ENCODE results near the gene ZC3H7A.
"Not testable (repeated sequence)": the region's sequence is repeated elsewhere in the genome, so short reads cannot be mapped to it uniquely, and the experiment has no call there.

The ZC3H7A gene

DNA sequence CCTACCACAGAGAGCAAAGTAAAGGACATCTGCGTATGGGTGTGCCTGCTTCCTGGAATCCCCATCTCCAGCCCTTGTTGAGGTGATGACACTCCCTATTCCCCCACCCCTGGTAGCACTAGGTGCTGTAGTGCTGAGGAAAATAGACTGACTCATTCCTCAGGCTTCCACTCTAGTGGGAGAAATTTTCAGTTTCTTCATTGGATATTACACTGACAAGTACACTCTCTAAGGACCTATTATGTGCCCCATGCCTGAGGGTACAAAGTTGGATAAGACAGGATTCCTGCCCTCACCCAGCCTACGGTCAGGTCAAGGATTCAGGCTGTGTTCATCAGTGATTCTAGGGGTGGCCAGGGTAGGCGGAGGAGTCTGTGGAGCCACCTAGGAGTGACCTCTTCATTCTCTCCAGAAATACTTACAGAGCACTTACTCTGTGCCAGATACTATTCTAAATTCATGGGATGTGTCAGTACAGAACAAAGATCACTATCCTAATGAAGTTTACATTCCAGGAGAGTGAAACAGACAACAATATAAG is 4.5 kb upstream of the ZC3H7A start:
- DNase-seq (ENCODE audit: low read depth in 2 of 2), result no peak

DNA sequence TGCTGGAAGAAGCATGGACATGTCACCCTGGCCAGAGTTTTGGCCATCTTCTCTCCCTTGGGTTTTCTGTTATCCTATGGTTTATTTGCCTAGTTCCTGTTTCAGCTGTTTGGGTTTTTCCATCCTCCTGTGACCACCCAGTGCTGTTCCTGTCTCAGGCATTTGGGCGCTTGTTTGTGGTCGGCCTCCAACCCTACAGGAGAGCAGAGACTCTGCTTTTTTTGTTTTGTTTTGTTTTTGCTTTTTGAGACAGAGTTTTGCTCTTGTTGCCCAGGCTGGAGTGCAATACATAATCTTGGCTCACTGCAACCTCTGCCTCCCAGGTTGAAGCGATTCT is 3.3 kb upstream of the ZC3H7A start:
- no peak for DNase-seq (ENCODE audit: low read depth in 2 of 2)

DNA sequence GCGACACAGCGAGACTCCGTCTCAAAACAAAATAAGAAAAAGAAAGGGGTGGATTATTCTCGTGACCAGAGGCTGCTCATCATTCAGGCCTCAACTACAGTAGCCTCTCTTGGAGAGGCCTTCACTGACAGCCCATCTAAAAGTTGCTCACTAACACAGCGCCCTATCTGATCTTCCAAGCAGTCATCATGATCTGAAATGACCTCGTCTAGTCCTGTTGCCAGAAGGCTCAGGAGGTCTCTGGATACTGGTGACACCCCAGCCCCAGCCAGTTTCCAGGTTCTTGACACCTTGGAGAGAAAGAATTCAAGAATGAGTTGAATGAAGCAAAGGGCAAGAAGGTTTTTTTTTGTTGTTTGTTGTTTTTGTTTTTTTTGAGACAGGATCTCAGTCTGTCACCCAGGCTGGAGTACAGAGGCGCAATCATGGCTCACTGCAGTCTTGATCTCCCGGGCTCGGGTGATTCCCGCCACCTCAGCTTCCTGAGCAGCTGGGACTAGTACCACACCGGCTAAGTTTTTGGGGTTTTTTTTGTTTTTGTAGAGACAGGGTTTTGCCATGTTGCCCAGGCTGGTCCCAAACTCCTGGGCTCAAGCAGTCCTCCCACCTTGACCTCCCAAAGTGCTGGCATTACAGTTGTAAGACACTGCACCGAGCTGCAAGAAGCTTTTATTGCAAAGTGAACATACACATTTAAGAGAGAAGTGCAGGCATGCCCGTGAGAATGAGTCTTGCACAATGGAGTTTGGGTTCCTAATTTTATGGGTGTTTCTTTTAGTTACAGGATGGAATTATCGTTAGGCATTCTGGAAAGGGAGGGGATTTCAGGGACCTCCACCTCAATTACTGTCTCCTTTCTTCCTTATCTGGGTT is 2.7 kb upstream of the ZC3H7A start:
- no peak for DNase-seq (ENCODE audit: low read depth in 2 of 2)

DNA sequence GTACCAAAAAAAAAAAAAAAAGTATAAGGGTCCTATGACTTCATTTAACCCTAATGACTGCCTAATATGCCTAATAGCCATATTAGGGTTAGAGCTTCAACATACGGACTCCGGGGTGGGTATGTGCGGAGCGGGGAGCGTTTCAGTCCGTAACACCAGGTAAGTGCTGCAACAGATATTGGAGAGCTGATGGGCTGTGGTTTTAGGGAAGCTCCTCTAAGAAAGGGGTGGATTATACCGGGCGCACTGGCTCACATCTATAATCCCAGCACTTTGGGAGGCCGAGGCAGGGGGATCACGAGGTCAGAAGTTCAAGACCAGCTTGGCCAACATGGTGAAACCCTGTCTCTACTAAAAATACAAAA is 1.9 kb upstream of the ZC3H7A start:
- no peak for DNase-seq (ENCODE audit: low read depth in 2 of 2)

DNA sequence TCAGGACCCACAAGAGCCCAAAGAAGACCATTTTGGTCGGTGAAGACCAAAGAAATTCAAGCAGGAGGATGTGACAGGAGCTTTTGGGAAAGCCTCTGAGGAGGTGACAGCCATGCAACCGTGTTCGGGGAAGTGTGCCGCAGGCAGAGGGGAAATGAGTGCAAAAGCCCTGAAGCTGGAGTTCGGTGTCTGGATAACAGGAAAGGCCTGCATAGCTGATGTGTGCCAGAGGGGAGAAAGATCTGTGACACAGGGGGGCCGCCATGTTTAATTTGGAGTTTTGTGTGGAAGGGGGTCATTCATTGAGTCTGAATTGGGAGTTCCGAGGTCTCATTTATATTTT is 870 bp upstream of the ZC3H7A start:
- no peak for DNase-seq (ENCODE audit: low read depth in 2 of 2)

DNA sequence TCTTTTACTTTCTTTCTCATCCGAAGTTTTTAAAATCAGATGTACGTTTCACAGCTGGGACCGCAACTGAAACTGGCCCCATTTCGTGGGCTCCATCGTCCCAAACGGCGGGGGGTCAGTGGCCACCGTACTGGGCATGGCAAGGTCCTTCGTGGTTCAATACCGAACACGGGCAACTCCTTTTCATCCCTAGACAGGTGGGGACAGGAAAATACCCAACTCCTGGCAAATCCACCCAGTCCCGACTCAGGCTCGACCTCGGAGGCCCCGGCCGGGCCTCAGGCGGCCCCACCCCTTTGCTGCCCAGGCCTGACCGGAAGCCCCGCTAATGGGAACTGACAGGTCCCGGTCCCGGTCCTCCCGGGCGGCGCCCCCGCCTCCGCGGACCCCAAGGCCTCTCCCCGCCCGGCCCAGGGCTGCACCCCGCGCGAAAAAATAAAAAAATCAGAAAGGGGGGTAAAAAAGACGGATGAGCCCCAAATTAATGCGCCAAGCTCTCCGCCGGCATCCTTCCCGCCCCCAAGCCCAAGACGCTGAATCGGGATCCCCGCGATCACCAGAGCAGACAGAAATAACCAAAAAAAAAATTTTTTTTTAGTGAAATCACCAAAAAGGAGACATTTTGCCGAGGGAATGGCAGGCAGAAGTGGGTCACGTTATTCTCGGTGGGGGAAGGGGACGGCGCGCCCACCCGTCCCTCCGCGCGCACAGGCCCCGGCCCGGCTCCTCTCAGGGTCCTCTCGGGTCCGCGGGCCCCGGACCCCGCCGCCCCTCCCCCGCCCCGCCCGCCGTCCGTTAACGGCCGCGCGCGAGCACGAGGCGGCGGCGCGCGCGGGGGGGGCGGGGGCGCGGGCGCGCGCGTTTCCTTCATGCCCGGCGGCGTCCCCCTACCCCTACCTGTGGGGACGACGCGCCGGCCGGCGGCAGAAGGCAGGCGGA is 562 bp downstream of the ZC3H7A start:
- no peak for DNase-seq (ENCODE audit: low read depth in 2 of 2)

DNA sequence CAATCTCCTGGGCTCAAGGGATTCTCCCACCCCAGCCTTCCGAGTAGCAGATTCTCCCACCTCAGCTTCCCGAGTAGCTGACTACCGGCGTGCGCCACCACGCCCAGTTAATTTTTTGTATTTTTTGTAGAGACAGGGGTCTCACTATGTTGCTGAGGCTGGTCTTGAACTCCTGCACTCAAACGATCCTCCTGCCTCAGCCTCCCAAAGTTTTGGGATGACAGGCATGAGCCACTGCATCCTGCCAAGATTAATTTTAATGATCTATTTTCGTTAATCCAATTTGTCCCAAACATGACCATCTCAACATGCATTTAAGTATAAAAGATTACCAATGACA is 1.2 kb downstream of the ZC3H7A start:
- DNase-seq (ENCODE audit: low read depth in 2 of 2), result no peak

DNA sequence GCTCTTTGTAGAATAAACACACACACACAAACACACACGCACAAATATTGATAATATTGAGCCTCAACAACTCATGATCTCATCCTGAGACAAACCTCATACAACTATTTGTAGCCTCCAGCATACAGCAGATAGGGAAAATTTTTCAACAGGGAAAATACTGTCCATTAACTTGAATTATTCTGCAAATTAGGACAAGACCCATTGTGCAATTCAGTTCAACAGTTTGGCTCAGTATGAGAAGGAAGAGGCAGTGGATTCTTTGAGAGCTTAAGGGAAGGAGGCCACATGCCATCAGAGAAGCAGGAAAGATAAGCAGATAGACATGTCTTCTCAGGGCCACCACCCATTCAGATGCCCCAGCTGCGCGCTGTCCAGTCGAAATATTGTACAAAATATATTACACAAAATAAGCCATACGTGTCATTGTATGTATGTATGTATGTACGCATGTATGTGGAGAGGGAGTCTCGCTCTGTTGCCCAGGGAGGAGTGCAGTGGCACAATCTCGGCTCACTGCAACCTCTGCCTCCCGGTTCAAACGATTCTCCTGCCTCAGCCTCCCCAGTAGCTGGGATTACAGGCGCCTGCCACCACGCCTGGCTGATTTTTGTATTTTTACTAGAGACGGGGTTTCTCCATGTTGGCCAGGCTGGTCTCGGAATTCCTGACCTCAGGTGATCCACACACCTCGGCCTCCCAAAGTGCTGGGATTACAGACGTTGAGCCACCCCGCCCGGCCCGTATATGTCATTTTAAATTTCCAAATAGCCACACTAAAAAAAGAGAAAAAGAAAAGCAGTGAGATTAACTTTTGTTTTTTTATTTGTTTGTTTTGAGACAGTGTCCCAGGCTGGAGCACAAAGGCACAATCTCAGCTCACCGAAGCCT is 1.8 kb downstream of the ZC3H7A start:
- DNase-seq (ENCODE audit: low read depth in 2 of 2), result no peak

DNA sequence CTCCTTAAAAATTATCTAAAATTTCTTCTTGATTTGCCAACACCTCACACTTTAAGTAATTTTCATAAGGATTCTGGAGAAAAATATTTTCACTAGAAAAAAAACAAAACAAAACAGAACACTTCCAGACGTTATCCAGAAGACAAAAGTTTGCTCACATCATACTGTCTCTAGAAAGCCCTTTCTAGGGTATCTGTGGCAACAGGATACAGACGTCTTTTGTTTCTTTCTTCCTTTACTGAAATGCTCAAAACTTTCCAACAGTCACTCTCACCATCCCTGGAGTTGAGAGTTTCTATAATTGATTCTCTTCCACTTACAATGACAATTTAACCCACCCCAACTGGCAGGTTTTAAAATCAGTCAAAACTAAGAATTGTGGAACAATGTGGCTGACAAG is 2.6 kb downstream of the ZC3H7A start:
- DNase-seq (ENCODE audit: low read depth in 2 of 2), result no peak

DNA sequence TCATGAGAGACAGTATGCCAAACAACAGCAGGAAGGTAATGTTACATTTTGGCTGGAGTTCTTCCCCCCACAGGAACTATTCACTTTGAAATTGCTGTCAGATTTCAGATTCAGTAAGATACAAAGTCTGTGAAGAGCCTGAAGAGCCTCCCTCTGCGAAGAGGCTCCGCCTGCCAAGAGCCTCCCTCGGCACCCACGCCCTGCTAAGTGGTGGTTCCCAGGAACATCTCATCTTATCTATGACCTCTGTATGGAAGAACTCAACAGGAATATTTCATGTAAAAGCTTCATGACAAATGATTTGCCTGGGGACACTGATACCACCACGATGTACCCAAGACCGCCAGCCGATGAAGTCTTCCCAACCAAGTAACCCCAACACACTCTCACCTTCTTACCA is 3.2 kb downstream of the ZC3H7A start:
- no peak for DNase-seq (ENCODE audit: low read depth in 2 of 2)

DNA sequence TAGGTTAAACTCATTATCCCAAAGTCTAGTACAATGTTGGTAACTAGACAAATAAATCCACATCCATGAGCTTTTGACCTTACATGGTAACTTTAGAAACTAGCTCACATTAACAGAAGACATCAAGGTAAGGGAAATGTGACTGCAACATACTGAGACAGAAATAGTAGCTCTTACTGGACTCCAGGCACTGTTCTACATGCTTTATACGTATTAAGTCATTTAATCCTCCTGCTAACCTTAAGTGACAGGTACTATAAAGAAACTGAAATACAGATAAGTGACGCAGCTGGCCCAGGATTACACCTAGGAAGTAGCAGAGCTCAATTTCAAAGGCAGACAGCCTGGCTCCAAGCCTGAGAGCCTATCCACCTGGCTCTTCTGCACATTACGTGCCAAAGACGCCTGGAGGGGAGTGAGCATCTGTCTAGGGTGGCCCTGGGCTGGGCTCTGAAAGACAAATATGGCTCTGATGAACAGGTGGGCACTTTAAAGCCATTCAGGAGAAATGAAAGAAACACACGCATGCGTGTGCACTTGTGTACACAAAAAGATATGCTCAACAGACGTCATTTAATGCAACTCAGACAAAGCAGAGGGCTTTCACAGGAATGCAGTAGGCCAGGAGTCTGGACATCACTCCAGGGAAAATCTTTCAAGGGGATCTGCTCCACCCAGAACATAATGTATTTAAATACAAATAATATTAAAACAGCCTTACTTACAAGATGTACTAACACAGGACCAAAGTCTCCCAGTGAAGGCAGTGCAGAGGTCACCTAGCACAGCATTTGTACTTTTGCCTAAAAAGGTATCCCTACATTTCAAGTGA is 4.4 kb downstream of the ZC3H7A start:
- no peak for DNase-seq (ENCODE audit: low read depth in 2 of 2)

DNA sequence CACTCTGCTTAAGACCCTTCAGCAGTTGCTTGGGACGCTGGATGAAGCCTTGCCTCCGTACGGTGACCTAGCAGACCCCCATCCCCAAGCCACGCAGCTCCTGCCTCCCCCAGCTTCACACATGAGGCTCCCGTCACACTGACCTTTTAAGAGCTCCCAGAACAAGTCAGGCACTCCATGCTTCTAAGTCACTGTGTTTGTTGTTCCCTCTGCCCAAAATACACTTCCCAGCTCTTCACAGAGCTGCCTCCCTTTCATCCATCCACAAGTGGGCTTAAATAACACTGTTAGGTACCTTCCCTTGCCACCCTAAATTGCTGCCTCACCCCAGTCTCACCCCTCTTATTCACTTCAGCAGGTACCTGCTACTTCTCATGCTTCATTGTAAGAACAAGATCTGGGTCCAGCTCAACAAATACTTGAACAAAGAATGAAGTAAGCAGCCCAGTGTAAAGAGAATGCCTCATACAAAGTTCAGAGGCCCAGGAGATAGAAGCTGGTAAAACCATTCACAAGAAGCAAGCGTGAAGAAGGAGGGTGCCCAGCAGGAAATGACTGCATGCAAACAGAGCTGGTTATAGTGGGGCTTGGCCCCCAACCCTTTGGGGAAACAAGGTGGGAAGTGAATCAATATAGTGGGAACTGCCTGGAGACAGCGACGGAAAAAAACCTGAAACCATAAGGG is 5.8 kb downstream of the ZC3H7A start:
- no peak for DNase-seq (ENCODE audit: low read depth in 2 of 2)

DNA sequence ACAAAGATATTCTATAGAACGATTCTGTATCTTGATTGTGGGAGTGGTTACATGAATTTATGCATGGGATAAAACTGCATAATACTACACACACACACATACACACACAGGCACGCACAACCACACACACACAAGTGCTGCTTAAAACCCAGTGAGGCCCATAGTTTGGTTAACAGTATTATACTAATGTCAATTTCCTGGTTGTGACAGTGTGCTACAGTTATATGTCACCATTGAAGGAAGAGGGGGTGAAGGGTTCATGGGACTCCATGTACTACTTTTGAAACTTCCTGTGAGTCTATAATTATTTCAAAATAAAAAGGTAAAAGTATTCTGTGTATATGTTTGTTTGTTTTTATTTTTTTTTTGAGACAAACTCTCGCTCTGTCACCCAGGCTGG is 8.1 kb downstream of the ZC3H7A start:
- no peak for DNase-seq (ENCODE audit: low read depth in 2 of 2)

DNA sequence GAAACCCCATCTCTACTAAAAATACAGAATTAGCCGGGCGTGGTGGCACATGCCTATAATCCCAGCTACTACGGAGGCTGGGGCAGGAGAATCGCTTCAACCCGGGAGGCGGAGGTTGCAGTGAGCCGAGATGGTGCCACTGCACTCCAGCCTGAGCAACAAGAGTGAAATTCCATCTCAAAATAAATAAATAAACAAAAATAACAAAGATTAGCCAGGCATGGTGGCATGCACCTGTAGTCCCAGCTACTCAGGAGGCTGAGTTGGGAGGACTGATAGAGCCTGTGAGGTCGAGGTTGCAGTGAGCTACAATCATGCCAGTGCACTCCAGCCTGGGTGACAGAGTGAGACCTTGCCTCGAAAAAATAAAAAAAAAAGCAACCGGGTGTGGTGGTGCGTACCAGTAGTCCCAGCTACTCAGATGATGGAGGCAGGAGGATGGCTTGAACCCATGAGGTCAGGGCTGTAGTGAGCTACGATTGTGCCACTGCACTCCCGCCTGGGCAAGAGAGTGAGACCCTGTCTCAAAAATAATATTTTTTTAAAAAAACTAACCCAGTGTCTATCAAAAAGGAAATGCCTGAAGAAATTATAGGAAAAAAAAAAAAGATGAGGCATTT is 12.0 kb downstream of the ZC3H7A start:
- DNase-seq (ENCODE audit: low read depth in 2 of 2), result not testable (repeated sequence)

DNA sequence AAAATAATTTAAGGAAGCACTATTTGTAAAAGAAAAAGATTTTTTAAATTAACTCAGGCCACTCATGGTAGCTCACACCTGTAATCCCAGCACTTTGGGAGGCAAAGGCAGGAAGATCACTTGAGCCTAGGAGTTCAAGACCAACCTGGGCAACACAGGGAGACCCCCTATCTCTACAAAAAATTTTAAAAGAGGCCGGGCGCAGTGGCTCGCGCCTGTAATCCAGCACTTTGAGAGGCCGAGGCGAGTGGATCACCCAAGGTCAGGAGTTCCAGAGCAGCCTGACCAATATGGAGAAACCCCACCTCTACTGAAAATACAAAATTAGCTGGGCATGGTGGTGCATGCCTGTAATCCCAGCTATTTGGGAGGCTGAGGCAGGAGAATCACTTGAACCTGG is 12.7 kb downstream of the ZC3H7A start:
- DNase-seq (ENCODE audit: low read depth in 2 of 2), result not testable (repeated sequence)

DNA sequence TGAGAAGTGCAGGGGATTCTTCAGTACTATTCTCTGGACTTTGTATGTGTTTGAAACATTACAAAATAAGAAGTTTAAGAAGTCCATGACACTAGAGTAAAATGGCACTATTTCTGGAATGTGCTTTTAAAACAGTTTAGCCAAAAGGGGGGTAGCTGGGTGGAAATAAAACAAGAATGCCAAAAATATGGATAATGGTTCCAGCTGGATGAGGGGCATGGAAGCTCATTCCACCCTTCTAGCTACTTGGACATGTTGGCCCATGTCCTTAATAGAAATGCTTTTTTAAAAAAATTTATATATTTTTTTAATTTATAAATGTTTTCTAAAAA is 13.1 kb downstream of the ZC3H7A start:
- DNase-seq (ENCODE audit: low read depth in 2 of 2), result no peak

DNA sequence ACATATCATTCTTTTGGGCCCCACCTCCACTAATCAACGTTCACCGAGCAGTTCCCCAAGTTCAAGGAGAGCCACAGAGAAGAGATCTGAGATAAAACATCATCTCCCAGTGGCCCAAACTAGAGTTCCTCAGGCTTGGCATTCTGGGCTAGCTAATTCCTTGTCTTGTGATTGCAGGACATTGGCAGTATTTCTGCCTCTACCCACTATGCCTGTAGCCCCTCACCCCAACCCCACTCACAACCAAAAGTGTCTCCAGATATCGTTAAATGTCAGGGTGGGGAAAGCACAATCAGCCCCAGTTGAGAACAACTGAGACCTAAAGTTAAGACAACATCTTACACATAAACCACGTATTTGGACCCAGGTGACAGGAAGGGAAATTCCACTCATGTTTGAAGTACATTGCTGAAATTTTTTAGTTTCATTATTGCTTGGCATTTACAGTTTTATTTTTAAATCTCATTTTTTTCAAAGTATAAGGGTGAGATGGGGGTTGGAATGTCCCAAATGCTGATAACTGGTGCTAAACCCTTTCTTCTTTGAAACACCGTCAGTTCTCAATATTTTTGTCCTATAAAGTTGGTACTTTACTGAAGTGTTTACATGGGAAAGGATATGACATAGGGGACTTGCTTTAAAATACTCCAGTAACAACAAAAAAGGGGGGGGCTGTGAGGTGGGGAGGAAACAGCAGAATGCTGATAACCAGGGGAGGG is 13.6 kb downstream of the ZC3H7A start:
- no peak for DNase-seq (ENCODE audit: low read depth in 2 of 2)

DNA sequence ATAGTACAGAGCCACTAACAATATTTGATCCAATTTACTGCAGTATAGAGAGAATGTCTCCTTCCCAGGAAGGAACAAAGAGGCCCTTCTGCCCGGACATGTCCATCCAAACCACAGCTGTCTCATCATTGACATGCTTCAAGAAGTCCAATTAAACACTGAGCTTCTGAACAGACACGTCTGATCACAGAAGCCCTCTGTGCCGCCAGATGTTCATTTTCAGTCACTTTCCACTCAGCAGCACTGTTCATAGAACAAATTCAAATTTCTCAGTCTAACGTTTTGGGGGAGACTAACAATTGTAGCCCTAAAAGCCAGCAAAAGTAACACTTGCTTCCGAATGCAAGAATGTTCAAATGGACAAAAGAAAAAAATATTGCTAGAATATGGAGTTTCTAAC is 15.3 kb downstream of the ZC3H7A start:
- DNase-seq (ENCODE audit: low read depth in 2 of 2), result no peak

DNA sequence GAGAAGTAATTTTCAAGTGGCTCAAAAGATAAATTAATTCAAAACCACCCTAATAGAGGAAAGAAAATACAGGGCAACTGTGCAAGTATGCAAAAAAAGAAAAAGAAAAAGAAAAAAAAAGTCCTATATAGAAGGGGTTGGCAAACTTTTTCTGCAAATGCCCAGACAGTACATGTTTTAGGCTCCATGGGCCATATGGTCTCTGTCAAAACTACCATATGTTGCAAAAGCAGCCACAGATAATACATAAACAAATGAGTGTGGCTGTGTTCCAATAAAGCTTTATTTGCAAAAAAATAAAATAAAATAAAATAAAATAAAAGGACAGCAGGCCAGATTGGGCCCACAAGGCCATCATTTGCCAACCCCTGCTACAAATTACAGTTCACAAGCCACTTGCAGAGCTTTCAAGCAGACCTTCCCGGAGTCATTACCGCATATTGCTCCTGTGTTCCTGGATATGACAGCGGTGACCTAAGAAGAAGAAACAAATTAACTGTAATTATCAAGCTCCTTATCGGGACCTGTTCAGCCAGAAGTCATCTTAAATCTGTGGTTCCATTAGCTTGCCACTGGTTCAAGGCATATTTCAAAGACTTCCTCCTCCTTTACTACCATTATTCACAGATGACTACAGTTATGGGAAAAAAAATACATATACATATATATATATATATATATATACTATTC is 15.9 kb downstream of the ZC3H7A start:
- no peak for DNase-seq (ENCODE audit: low read depth in 2 of 2)
